Right ventricle myocardium superior (tissue), 1 donor: ENCODE results near the gene SIDT2. TPM values are rescaled to one million over a fixed set of nuclear protein-coding genes. Genes with fewer than 3 reads are reported as not detected.

Experiments
- ATAC-seq: fragments of 200-7000 bp; cut with Tn5 transposase; one replicate; pipeline ENCODE4 v1.9.1; 2020; ENCODE audit warnings: mild to moderate bottlenecking; ENCODE audit not compliant: poor library complexity
- DNase-seq: peaks from one replicate; pipeline ENCODE4 v3.0.0-alpha.2; 2020
- intact Hi-C: fragments of 100-400 bp; cut with DNase I; formaldehyde crosslinking; loops from one replicate; pipeline ENCODE4 v1.11.2; 2022
- total RNA-seq: library from RNA; stranded (reverse); fragmentation: NEBNext Ultra II Directional; extraction: Animal tissue kit (Norgen Biotek cat#: 25700); gene quantifications from one replicate; pipeline ENCODE4 v1.2.1, GENCODE V29; 2021
- donor health status: DM: no; HTN: yes; CAD: no; lungs with severe emphysema.

Gene SIDT2
- total RNA-seq, 1 donor from 2014 or later, result 19.5 TPM

GRCh38 chr11:117226388-117227385 lies 48.1 kb downstream of the SIDT2 start:
- intact Hi-C loops, result loop anchor here (10.0 kb wide), 1 partner anchor 432 kb away; the partner anchor contains the start of gene APOA5
- ATAC-seq (peak; percentile 76), DNase-seq (no peak)

- ATAC-seq, result no peak
Measured at GRCh38 chr11:117228091-117228490, 49.5 kb downstream of the SIDT2 start.

GRCh38 chr11:117229411-117229810 lies 50.9 kb downstream of the SIDT2 start:
- DNase-seq (no peak), ATAC-seq (no peak)
- intact Hi-C loops, result loop anchor here (10.0 kb wide), 1 partner anchor 435 kb away; the partner anchor contains the start of gene APOA5

More at GRCh38 chr11:117228091-117228490, 49.5 kb downstream of the SIDT2 start:
- no peak for DNase-seq
- intact Hi-C loops, result loop anchor here (10.0 kb wide), 1 partner anchor 433 kb away; the partner anchor contains the start of gene APOA5

- DNase-seq (no peak), ATAC-seq (no peak)
- intact Hi-C loops, result loop anchor here (10.0 kb wide), 1 partner anchor 435 kb away; the partner anchor contains the start of gene APOA5
Measured at GRCh38 chr11:117229931-117230285, 51.4 kb downstream of the SIDT2 start.

GRCh38 chr11:117230286-117230961 lies 51.9 kb downstream of the SIDT2 start:
- intact Hi-C loops, result no loop called here
- DNase-seq (no peak), ATAC-seq (no peak)

GRCh38 chr11:117230999-117231841 lies 52.7 kb downstream of the SIDT2 start:
- intact Hi-C loops, result no loop called here
- DNase-seq (no peak), ATAC-seq (no peak)

- peak; percentile 90 for DNase-seq
- ATAC-seq, result no peak
- intact Hi-C loops, result no loop called here
Measured at GRCh38 chr11:117231842-117232091, 53.2 kb downstream of the SIDT2 start, which contains the start of gene PCSK7. PCSK7 (minus strand) TSS chr11:117232073; CDS start chr11:117229844, 2,229 bp downstream.

GRCh38 chr11:117232092-117232878 lies 53.7 kb downstream of the SIDT2 start, which contains the start of gene RNF214:
RNF214 (plus strand) TSS chr11:117232671; CDS start chr11:117234273, 1,602 bp downstream.
- intact Hi-C loops, result no loop called here
- peak; percentile 95 for ATAC-seq
- DNase-seq, result peak; percentile 84

- DNase-seq (no peak), ATAC-seq (peak; percentile 27)
- intact Hi-C loops, result no loop called here
Measured at GRCh38 chr11:117232911-117233409, 54.4 kb downstream of the SIDT2 start.

- DNase-seq (no peak), ATAC-seq (no peak)
- intact Hi-C loops, result no loop called here
Measured at GRCh38 chr11:117238221-117238620, 59.7 kb downstream of the SIDT2 start.

- DNase-seq, result no peak
- intact Hi-C loops, result no loop called here
- ATAC-seq, result no peak
Measured at GRCh38 chr11:117239295-117239694, 60.8 kb downstream of the SIDT2 start.

Other genes with a start within 250 kb of the SIDT2 start
- gene SIK3, start 80.3 kb upstream of the SIDT2 start, total RNA-seq, result 30.6 TPM
- 42.6 TPM for gene PAFAH1B2, start 34.5 kb upstream of the SIDT2 start, total RNA-seq
- gene TAGLN, start 20.6 kb downstream of the SIDT2 start, total RNA-seq, result 91.4 TPM
- gene PCSK7, start 53.3 kb downstream of the SIDT2 start, total RNA-seq, result 22.3 TPM
- 19.8 TPM for gene RNF214, start 53.9 kb downstream of the SIDT2 start, total RNA-seq
- gene BACE1-AS, start 112.6 kb downstream of the SIDT2 start, total RNA-seq, result 8.3 TPM
- gene BACE1, start 137.5 kb downstream of the SIDT2 start, total RNA-seq, result 10.4 TPM
- 4.3 TPM for gene CEP164, start 149.1 kb downstream of the SIDT2 start, total RNA-seq